Stimulated activated CD4-positive, alpha-beta T cell treated with anti-CD3 and anti-CD28 coated beads, Interleukin-2, amount 100 ng/mL, for 4 hours (primary cell): ENCODE results near the gene ANO4.
"Not testable (repeated sequence)": the region's sequence is repeated elsewhere in the genome, so short reads cannot be mapped to it uniquely, and the experiment has no call there.

Experiments used
- DNase-seq: peaks from one replicate; pipeline ENCODE4 v3.0.0-alpha.2; 2020; ENCODE audit warnings: low read depth

ANO4 gene

GRCh38 chr12:101044512-101045059 is 250.0 kb downstream of the ANO4 start:
- no peak for DNase-seq

- no peak for DNase-seq
Measured at GRCh38 chr12:101045486-101046464, 251.2 kb downstream of the ANO4 start.

- DNase-seq = no peak
Measured at GRCh38 chr12:101047652-101048051, 253.1 kb downstream of the ANO4 start.

GRCh38 chr12:101050631-101051030 is 256.1 kb downstream of the ANO4 start:
- no peak for DNase-seq

GRCh38 chr12:101051151-101051550 is 256.6 kb downstream of the ANO4 start:
- no peak for DNase-seq

- DNase-seq = no peak
Measured at GRCh38 chr12:101051901-101052550, 257.4 kb downstream of the ANO4 start.

- DNase-seq = no peak
Measured at GRCh38 chr12:101053203-101053602, 258.6 kb downstream of the ANO4 start.

GRCh38 chr12:101055940-101056339 is 261.4 kb downstream of the ANO4 start:
- DNase-seq = no peak

GRCh38 chr12:101062508-101062907 is 267.9 kb downstream of the ANO4 start:
- not testable (repeated sequence) for DNase-seq

- no peak for DNase-seq
Measured at GRCh38 chr12:101064721-101065120, 270.1 kb downstream of the ANO4 start.

GRCh38 chr12:101066489-101066888 is 271.9 kb downstream of the ANO4 start:
- DNase-seq = no peak

- no peak for DNase-seq
Measured at GRCh38 chr12:101068402-101068801, 273.8 kb downstream of the ANO4 start.

- no peak for DNase-seq
Measured at GRCh38 chr12:101068836-101069235, 274.3 kb downstream of the ANO4 start.

- DNase-seq = no peak
Measured at GRCh38 chr12:101074940-101075680, 280.5 kb downstream of the ANO4 start.

GRCh38 chr12:101076921-101077320 is 282.3 kb downstream of the ANO4 start:
- DNase-seq = no peak

GRCh38 chr12:101077791-101078528 is 283.4 kb downstream of the ANO4 start:
- no peak for DNase-seq

GRCh38 chr12:101078536-101079285 is 284.1 kb downstream of the ANO4 start:
- DNase-seq = no peak

- DNase-seq = no peak
Measured at GRCh38 chr12:101082706-101083105, 288.1 kb downstream of the ANO4 start.

GRCh38 chr12:101086490-101087135 is 292.0 kb downstream of the ANO4 start:
- DNase-seq = no peak

- no peak for DNase-seq
Measured at GRCh38 chr12:101087920-101088319, 293.3 kb downstream of the ANO4 start.
